Frontal cortex (tissue), 4 donors: ENCODE measurements around the gene NCAM1. TPM values are rescaled to one million over a fixed set of nuclear protein-coding genes. Genes with fewer than 3 reads are reported as not detected.
A peak's percentile ranks its signal among the peaks of the same experiment; 100 is the strongest.

Source experiments
- DNase-seq, 2 donors: peaks; one replicate each; pipeline ENCODE4 v3.0.0; 2012; ENCODE audit warnings: low spot score in 2 of 2
- FAIRE-seq: peaks from 2 replicates; lab custom pipeline; 2012; peaks lifted over from hg19 to GRCh38; lab: Jason Lieb, UNC
- total RNA-seq: library from RNA; depleted of rRNA; stranded (reverse); fragments of >200 nt; gene quantifications from one replicate; pipeline ENCODE4 v1.2.3, GENCODE V29; 2014
- donor health status: control.
- donor health status: control.
- donor health status: control.

The NCAM1 gene
- total RNA-seq, 1 donor from 2014 or later: 515 TPM

DNA sequence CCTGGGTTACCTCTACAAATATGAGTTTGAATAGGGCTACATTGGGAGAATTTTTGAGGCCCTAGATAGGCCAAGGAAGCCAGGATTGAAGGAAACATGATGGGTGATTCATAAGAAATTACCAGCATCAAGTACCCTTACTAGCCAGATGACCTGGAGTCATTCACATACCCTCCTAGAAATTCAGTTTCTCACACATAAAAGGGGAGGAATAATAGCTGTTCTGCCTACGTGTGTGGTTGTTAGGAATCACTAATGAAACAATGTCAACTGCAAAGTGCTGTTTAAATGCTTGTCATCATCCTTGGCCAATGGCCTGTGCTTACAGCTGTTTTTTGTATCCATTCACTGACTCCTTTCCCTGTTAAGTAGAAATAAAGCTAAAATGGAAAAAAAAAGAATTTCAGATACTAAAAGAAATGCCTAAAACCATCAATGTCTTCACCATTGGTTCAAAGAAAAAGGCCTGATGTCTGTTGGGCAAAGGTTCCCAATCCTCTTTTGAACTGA lies 114.4 kb downstream of the NCAM1 start:
- FAIRE-seq: no peak
- no peak for DNase-seq

DNA sequence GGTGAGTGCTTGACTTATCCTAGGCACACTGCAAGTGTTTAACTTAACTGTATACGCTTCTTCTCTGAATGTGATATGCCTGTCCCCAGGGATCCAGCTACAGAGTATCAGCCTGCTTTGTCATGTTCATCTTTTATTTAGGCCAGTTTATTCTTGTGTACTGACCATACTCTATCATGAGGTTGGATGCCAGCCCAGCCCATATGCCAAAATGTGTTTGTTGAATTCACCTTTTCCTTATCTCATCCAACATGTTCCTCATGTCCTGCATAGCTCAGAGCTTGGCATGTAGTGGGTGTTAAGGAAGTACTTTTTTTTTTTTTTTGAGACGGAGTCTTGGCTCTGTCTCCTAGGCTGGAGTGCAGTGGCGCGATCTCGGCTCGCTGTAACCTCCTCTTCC lies 116.2 kb downstream of the NCAM1 start:
- DNase-seq (no peak), FAIRE-seq (no peak)

DNA sequence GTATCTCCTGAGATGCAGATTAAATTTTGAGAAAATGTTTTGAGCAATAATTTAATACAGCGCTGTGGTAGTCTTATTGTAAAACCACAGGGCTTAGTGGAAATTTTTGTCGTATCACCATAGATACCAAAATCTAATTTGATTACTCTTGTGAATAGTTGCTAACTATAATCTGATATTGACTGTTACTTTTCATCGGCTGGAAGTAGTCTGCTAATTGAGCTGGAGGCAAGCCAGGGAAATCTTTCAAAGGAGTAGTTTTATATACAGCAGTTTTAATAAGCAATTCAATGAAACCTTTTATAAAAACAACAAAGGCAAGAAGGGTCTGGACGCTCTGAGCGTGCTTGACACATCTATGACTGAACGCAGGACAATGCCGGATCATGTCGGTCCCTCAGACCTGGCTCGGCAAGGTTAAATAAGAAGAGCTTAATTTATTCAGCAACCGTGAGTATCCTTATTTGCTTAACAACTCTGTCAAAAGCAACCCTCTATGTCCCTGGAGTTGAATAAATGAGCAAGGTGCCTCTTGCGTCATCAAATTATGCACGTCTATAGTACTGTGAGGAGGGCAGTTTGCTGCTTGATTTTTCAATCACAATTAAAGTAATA lies 121.2 kb downstream of the NCAM1 start:
- FAIRE-seq (no peak), DNase-seq (no peak)

DNA sequence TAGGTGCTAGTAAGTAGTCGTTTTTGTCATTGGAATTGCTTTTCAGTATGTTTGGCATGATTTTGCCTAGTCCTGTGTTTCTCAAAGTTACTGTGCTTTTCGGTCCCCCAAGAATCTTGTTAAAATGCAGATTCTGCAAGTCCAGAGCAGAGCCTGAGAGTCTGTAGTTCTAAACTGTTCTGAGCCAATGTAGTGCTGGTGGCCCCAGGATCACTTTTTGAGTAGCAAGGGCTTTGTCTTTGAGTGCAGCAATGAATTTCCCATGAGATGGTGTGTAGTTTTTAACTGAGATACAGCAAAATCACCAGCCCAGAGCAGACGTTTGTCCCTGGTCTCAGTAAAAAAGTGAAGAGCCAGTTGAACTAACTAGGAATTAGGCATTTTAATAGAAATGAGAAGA lies 122.4 kb downstream of the NCAM1 start:
- DNase-seq (no peak), FAIRE-seq (no peak)

DNA sequence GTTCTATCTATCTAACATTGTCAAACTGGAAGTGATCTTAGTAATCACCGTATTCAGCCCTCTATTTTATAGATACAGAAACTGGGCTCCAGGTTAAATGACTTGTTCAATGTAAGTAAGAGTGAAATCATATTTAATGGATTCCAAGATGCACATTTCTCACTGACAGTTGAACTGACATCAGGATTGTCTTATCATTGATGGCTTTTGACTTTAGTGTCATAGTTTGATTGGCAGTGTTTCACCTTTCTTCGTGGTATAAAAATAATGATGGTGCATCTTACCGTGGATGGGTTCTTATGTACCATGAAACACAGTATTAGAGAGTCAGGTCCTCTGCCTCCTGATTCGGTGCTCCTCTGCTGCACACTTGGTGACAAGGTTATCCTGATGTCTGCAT lies 123.1 kb downstream of the NCAM1 start:
- DNase-seq: no peak
- no peak for FAIRE-seq

DNA sequence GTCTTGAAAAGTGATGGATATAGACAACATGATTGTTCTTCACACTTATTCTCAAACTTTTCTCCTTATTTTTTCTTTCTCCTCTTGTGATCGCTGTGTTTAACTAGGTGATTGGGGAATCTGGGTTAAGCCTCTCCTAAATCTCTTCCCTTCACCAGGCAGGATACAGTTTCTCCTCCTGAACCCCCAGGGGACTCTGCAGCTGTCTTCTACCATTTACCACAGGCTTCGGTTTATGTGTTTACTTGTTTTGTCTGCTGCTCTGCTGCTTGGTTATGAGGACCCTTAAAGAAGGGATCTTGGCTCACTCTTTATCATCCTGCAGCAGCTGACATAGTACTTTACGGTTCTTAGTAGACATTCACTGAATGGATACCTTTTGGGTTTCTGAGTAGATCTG lies 124.2 kb downstream of the NCAM1 start:
- DNase-seq (no peak), FAIRE-seq (no peak)

DNA sequence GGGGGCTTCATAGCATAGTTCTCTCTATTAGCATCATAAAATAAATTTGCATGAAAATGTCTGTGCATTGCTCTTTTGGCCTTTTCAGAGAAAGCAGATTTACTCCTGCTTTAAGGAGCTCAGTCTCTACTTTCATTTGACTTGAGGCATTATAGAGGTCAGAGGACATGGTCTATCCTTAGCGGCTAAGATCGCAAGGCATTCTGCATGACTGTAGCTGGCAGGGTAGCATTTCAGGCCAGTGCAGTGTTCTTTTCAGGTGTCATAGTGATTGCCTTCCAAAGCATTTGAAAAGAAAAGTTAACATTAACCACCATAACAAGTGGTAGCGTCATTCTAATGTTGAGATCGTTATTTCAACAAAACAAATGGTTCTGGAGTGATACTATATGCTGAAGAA lies 126.5 kb downstream of the NCAM1 start:
- DNase-seq: no peak

DNA sequence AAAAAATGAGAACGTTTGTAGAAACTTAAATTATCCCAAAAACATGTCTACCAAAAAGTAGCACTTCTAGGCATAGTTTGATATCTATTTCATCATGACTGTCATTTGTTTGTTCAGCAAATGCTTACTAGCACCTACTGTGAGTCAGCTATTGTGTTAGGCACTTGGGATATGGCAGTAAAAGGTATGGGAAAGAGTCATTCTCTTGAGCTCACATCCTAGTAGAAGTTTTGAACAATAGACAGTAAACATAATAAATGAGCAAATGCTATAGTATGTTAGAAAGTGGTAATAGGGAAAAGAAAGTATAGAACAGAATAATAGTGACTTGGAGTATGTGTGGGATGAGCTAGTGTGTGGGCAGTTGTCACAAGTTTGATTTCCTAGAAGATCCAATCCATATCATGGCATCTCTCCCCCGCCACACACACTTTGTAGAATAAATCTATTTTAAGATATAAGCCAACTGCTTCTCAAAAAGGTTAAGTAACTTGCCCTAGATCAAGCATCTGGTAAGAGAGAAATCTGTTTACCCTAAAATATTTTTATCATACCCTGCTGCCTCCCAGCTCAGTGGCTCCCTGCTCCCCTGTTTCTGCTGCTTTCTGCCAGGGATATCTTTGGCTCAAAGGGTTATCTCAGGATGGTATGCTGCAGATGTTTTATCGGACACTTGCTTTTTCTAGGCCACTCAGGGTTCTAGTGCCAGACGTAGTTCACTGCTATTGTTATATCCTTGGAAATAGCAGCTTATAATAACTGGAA lies 129.7 kb downstream of the NCAM1 start:
- DNase-seq (no peak), FAIRE-seq (no peak)

More for the DNA sequence above, 126.5 kb downstream of the NCAM1 start:
- no peak for FAIRE-seq

DNA sequence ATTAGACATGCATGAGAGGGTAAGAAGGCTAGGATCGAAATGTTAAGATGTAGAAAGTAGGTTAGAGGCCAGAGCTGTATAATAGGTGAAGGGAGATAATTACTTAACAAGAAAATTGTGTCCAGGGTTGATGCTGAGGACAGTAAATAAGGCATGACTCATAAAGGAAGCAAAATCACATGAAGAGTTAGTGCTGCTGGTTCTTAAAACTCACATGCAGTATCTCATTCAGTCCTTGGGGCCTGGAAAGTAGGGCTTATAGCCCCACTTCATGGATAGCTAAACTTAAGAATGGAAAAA lies 130.2 kb downstream of the NCAM1 start:
- no peak for FAIRE-seq
- no peak for DNase-seq

DNA sequence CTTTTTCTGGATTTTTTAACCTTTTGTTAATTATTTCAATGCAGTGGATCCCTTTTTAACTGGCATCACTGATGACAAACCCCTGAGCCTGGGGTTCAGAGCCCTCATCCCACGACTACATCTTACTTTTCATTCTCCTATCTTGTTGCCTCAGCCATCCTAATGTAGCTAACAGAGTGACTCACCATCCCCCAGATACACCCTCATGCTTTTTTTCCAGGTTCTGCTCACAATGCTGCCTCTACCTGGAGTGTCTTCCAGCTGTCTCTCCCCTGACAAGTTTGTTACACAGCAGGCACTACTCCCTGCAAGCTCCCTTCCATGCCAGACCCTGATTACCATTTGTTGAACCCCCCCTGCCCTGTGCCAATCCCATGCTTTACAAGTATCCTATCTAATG lies 135.4 kb downstream of the NCAM1 start:
- FAIRE-seq (no peak), DNase-seq (no peak)

DNA sequence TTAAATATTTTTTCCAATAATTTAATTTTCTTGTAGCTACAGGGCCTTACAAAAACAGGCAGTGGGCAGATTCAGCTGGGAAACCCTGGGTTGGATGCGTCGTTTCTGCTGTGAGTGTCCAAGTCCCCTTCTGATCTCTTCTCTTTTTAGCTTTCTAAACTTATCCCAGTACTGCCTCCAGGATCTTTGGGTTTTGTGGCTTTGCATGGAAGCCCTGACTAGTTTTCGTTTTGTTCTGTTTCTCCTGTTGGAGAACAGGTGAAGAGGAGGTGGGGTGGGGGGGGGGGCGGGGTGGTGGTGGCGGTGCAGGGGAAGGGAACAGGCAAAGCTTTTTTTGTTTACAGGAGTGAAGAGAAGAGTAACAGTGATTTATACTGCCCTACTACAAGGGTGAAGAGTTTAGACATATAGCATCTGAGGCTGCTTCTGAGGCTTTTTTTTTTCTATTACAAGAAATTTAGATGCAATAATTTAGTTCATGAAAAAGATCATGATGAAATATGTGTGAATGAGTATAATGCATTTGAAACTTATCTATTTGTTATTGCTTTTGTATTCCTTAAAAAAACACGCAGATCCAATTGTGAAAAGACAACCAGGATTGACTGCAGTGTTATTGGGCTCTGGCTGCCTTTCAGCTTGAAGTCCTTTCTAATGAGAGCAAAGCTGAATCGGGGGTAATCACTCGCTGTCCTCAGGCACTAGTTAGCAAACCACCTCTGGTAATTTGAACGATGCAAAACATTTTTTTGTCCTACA lies 142.9 kb downstream of the NCAM1 start:
- FAIRE-seq (no peak), DNase-seq (no peak)

DNA sequence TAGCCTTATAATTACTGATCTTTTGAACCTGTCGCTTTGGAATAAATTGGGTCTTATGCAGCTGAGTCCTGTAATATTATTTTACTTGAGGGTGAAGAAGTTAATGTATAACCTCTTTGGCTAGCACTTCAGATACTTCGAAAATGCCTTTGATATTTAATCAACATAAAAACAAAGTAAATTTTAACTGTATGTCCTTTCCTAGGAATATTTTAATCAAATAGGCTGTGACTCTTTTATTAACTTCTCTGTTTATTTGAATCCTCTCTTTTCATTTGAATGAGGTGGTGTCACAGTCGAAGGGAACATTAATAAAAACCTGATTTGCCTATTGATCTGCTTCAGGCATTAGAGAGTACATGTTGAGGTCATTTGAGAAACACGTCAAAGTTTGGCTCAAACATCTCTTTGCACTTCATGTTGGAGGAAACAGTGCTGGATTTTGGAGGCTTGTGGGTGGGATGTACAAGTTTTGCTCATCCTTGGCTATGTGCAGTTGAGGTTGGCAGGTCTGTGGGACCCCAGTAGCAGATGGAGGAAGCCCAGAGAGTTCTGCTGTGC lies 143.6 kb downstream of the NCAM1 start:
- no peak for FAIRE-seq
- DNase-seq: no peak

DNA sequence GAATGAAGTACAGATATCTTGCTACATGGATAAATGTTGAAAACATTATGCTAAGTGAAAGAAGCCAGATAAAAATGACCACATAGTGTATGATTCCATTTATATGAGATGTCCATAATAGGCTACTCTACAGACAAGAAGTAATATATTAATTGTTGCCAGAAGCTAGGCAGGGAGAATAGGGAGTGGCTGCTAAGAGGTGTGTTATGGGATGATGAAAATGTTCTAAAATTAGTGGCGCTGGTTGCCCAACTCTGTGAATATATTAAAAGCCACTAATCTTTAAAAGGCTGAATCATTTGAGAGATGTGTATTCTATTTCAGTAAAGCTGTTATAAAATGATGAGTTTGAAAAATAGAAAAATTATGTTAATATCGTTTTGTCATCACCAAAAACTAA lies 144.4 kb downstream of the NCAM1 start:
- no peak for DNase-seq
- no peak for FAIRE-seq

DNA sequence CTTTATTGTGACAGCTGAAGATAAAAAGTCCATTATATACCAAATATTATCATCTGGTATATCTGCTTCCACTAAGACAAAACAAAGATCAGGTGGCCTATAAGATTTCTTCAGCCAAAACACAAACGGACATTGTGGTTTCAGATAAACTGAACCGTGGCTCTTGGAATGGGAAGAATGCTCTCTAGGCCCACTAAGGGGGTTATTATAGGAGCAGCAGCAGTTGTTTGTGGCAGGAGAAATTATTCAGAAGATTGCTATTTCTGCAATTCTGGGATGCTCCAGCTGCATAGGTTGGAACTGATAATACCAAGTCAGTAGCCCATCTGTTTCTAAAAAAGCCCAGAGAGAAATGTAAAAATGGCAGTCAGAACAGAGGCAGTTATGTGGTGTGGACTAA lies 145.3 kb downstream of the NCAM1 start:
- no peak for DNase-seq
- no peak for FAIRE-seq

DNA sequence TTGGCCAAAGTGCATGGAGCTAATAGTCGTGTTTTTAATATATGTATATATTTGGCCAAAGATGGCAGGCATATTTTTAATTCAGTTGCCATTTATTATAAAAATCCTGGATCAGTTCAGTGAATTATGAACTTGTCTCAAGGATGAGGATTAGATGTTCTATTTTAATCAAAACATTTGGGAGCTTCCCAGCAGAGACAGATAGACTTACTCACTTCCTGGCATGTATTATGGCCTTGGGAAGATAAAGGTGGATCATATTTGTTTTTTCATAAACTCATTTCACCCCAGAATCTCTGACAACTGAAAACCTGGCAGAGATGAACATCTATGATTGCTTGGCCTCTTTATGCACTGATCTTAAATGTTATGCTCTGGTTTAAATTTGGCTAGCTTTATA lies 148.8 kb downstream of the NCAM1 start:
- DNase-seq: no peak
- FAIRE-seq: no peak

DNA sequence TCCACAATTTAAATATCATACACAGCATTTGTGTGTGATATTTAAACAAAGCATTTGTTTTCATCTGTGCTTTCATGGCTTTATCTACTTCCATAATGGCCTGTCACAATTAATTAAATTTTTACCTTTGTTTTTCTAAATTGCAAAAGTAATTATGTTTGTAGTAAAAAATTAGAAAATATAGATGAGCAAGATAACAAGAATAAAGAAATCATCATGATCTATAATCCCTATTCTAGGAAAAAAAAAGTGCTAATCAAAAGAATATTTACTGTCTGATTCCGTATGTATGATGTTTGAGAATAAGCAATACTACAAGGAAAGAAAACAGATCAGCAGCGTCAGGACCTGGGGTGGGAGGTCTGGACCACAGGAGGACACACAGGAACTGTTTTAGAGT lies 149.9 kb downstream of the NCAM1 start:
- FAIRE-seq: no peak
- DNase-seq: no peak

DNA sequence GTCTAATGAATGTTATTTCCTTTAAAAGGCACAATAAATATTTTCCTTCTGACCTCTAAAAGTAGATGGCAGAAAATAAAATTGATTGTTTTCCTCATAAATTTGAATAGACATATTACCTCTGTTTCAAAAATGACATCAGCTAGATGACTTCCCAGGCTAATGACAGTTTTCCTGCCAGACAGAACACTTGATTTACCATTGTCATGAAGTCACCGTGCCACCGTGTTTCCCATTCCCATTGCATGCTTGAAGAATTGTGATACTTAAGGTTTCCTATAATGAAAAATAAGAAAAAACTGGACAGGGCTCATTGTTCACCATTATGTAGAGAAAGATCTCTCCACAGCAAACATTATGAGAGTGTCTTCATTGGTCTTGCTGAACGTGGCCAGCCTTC lies 151.1 kb downstream of the NCAM1 start:
- FAIRE-seq (no peak), DNase-seq (no peak)

DNA sequence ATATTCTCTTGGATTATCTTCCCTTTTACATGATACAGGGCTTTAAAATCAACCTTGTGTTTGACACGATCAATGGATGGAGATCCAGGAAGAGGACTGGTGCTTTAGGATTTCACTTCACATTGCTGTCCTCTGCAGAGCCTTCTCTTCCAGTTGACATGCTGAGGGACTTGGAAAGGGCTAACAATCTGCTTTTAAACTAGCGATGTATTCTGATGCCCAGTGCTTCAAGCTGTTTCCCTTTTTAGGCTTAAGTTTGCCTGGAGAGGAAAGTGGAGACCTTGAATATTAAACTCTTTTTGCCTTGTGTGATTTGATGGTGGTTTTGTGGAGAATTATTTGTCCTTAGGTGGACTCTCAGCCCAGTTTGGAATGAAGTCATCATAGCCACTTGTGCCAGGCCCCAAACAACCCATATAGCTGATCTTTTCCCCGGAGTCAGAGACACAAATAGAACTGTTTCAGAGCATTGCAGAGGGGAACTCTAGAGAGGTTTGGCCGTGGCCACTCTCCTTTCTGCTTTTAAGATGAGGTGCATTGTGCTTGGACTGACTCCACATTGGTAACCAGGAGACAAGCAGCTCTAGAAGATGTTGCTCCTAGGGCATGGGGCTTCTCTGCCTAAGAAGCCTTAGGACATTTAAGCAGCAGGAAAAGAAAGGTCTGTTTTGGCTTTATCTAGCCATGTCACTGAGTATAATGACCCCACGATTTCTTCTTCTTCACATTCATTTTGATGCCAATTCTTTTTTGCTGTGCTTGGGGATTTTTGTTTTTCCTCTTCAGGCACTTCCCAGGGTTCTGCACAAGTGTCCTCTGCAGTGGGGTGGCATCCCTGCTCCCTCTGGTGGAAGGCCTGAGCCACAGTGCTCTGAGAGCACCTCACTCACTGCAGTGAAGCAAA lies 152.8 kb downstream of the NCAM1 start:
- FAIRE-seq: no peak
- peak in 1 of 2 donors; percentile 4 for DNase-seq

DNA sequence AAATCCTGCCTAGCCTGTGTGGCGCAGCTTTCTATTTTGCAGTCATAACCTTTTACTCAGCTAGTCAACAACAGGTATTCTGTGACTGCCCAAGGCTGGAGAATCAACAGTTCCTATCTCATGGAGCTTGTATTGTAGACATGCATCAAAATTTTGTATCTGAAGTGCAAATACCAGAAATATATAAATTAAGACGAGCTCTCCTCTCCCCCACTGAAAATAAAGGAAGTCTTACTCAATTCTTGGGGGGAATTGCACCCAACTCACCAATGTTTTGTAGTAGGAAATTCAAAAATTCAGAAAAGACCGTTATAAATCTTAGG lies 153.4 kb downstream of the NCAM1 start:
- FAIRE-seq: no peak
- DNase-seq: no peak

DNA sequence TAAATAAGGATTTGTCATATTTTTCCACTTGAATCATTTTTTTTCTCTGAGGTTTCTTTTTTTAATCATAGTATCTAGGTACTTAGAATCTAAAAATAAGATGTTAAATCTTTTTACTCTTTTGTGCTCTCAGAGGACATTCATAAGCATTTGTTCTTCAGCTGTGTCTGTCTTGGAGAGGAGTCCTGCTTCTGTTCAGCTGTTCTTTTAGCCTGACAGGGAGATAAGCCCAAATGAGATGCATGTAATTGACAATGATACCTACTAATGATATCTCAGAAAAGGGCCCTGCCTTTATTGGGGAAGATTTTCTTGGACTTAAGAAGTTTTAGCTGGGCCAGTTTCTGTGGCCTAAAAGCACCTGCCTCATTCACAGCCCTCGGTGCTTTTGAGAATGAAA lies 156.9 kb downstream of the NCAM1 start:
- DNase-seq (no peak), FAIRE-seq (no peak)
